Left ventricle myocardium inferior (tissue), 1 donor: ENCODE results near the gene GH2. TPM values are rescaled to one million over a fixed set of nuclear protein-coding genes. Genes with fewer than 3 reads are reported as not detected.
"Not testable (repeated sequence)": the region's sequence is repeated elsewhere in the genome, so short reads cannot be mapped to it uniquely, and the experiment has no call there.

Experiments
- DNase-seq: peaks from one replicate; pipeline ENCODE4 v3.0.0-alpha.2; 2020
- H3K27ac ChIP-seq: fragments of 200-600 bp; replicated peaks from 2 replicates; pipeline ENCODE4 v1.8.0; 2021
- H3K27me3 ChIP-seq: fragments of 200-600 bp; 2 replicates; pipeline ENCODE4 v1.8.0; 2021; ENCODE audit warnings: low read depth
- H3K36me3 ChIP-seq: fragments of 200-600 bp; 2 replicates; pipeline ENCODE4 v1.8.0; 2021
- H3K4me1 ChIP-seq: fragments of 200-600 bp; 2 replicates; pipeline ENCODE4 v1.8.0; 2021
- H3K4me3 ChIP-seq: fragments of 200-600 bp; 2 replicates; pipeline ENCODE4 v1.8.0; 2021; ENCODE audit warnings: mild to moderate bottlenecking, moderate library complexity
- H3K9me3 ChIP-seq: fragments of 200-600 bp; replicated peaks from 2 replicates; pipeline ENCODE4 v1.8.0; 2021
- intact Hi-C: fragments of 100-400 bp; cut with micrococcal nuclease; formaldehyde crosslinking; loops from one replicate; pipeline ENCODE4 v1.11.0; 2022
- total RNA-seq: library from RNA; stranded (reverse); fragmentation: NEBNext Ultra II Directional; extraction: Animal tissue kit (Norgen Biotek cat#: 25700); gene quantifications from one replicate; pipeline ENCODE4 v1.2.1, GENCODE V29; 2021
- TF ChIP-seq, protein P1 (sequence below): fragments of 200-600 bp; IDR thresholded peaks from 2 replicates; pipeline ENCODE4 v1.8.0; 2021; ENCODE audit warnings: antibody characterized with exemption, mild to moderate bottlenecking, borderline replicate concordance
- donor health status: DM: no; HTN: yes; CAD: no; lungs with severe emphysema.

Gene GH2
- total RNA-seq, 1 donor from 2014 or later: not detected

DNA sequence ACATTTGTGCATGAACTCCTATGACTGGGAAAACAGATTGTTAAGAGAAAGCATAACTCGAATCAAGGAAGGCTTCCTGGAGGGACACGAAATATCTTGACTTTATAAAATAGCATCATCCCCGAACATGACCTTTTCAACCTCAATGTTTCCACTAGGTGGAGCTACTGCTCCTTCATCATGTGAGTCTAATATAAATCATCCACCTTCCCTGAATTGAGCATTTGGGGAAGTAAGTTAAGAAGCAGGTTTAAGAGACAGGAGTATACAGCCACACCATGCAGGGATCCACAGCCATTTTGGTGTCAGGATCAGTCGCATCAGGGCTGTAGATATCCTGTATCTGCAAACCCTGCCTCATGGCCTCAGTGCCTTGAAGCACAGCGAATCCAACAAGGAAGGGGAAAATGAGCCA, 22.1 kb upstream of the GH2 start:
- TF ChIP-seq, protein P1, sequence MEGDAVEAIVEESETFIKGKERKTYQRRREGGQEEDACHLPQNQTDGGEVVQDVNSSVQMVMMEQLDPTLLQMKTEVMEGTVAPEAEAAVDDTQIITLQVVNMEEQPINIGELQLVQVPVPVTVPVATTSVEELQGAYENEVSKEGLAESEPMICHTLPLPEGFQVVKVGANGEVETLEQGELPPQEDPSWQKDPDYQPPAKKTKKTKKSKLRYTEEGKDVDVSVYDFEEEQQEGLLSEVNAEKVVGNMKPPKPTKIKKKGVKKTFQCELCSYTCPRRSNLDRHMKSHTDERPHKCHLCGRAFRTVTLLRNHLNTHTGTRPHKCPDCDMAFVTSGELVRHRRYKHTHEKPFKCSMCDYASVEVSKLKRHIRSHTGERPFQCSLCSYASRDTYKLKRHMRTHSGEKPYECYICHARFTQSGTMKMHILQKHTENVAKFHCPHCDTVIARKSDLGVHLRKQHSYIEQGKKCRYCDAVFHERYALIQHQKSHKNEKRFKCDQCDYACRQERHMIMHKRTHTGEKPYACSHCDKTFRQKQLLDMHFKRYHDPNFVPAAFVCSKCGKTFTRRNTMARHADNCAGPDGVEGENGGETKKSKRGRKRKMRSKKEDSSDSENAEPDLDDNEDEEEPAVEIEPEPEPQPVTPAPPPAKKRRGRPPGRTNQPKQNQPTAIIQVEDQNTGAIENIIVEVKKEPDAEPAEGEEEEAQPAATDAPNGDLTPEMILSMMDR: peak; percentile 55
- not testable (repeated sequence) for H3K36me3 ChIP-seq, H3K9me3 ChIP-seq, H3K27ac ChIP-seq, H3K4me3 ChIP-seq, DNase-seq, H3K4me1 ChIP-seq, H3K27me3 ChIP-seq
- intact Hi-C loops: loop anchor here (10.0 kb wide), 1 partner anchor 231 kb away; the partner anchor contains the start of gene ERN1

DNA sequence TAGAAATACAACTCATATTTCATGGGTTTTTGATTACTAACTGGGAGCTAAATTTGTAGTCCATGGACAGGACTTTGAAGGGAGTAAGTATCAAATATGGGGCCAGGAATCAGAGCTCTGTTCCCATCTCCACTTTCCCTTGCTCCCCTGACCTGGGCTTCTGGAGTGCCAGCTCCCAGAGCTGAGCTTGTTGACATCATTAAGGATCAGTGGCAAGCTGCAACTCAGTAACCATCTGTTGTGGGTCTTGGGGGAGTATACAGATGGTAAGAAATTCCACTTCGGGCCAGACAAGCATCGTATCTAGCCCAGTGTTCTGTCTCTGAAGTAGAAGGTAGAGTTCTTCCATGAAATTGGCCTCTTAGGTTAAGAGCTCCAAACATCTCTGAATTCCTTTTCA, 20.2 kb upstream of the GH2 start:
- not testable (repeated sequence) for H3K27ac ChIP-seq, H3K4me3 ChIP-seq, H3K9me3 ChIP-seq, H3K36me3 ChIP-seq, H3K27me3 ChIP-seq, H3K4me1 ChIP-seq, DNase-seq
- intact Hi-C loops: loop anchor here (10.0 kb wide), 1 partner anchor 233 kb away; the partner anchor contains the start of gene ERN1

DNA sequence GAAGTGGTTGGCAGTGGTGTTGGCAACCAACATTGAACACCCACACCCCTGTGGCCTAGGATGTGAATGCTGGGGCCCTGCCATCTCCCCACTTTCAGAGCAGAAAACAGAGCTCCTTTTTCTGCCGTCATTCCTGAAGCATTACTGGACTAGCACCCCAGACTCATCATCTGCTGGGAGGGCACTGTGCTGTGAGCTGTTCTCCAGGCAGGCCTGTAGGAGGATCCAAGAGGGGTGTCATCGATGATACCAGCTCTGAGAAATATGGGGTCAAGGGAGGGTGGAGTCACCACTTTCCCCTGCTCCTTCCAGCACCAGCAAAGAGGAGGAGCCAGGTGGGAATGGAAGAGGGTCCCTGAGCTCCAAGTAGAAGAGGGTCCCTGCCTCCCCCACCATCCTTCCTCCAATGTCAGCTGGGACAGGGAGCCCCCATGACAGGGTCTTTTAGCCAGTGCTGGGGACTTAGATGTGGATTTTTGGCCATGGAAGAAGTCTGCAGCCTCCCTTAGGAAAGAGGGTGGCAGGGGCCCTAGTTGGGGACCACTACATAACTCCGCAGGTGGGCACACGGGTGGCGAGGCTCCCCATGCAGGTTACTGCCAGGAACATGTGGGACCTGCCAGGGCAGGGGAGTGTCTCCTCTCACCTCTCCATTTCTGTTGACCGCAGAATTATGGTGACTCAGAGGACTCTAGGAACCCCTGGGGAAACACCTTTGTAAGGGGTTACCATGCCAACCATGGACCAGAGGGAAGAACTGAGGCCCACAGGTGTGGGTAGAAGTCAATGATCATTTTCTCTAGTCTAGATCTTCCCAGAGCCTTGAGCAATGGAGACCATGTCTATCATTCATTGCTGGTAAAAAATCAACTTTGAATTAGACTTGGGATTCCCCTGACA, 17.4 kb upstream of the GH2 start:
- H3K4me1 ChIP-seq, H3K27me3 ChIP-seq, H3K27ac ChIP-seq, H3K9me3 ChIP-seq, intact Hi-C loops, H3K4me3 ChIP-seq, H3K36me3 ChIP-seq, DNase-seq: not testable (repeated sequence)

DNA sequence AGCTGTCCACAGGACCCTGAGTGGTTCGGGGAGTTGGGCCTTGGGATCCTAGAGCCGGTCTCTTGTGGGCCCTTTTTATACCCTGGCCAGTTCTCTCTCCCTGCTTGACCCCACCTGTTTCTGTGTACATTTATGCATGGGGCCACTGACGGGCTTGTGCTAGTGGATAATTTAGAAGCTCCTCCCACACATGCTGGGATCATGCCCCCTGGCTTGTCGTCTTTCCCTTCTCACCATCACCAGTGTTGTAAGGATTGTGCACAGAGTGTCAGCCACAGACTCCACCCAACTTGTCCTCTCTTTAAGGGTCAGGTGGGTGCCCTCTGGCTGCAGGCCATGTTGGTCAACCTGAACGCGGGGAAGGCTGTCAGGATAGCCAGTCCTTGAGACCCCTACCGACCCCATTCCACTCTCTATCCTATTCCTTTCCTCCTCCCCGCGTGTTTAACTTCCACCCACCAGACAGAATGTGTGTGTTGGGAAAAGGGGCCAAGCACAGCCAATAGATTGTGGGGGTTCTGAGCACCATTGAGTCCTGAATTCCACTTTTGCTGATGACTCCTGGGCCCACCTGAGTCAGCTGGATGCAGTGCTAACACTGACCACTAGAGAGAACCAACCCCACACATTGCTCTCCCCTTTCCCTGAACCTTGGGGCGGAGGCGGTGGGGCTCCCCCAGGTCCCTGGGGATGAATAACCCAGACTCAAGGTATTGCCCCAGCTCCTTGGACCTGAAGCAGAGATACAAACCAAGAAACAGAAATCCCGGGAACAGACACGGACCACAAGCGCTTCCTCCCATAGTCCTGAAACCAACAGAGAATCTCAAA, 15.0 kb upstream of the GH2 start, which contains the start of gene CSH1:
TSS of gene CSH1 (minus strand) at position 51 of the 831 bp plus-strand sequence. CDS start 63 bp downstream, outside the sequence.
- H3K27me3 ChIP-seq, H3K4me3 ChIP-seq, intact Hi-C loops, H3K9me3 ChIP-seq, DNase-seq, H3K36me3 ChIP-seq, H3K27ac ChIP-seq, H3K4me1 ChIP-seq: not testable (repeated sequence)

DNA sequence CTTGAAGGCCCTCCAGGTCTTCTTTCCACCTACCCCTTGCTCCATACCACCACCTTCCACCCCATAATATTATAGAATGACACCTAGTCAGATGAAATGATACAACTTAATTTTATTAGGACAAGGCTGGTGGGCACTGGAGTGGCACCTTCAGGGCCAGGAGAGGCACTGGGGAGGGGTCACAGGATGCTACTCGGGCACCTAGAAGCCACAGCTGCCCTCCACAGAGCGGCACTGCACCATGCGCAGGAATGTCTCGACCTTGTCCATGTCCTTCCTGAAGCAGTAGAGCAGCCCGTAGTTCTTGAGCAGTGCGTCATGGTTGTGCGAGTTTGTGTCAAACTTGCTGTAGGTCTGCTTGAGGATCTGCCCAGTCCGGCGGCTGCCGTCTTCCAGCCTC, 13.1 kb upstream of the GH2 start:
- H3K9me3 ChIP-seq, H3K27me3 ChIP-seq, H3K4me1 ChIP-seq, DNase-seq, H3K27ac ChIP-seq, H3K36me3 ChIP-seq, intact Hi-C loops, H3K4me3 ChIP-seq: not testable (repeated sequence)

DNA sequence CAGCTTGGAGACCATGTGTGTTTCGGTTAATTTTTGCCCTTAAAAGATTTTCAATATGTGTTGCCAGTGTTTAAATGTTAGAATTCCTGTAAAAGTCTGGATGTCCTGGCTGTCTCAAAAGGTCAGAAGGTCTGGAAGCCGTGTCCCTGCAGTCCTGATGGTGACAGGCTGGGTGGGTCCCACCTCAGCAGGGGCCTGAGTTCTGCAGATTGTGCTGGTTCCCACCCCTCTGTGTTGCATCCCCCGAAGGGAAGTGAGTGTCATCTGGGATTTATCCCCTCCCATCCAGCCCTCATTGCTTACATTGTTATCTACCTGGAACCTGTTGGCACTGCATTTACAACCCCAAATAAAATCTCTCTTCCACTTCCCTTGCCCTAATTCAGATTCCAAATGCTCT, 12.3 kb upstream of the GH2 start:
- H3K27me3 ChIP-seq, intact Hi-C loops, H3K27ac ChIP-seq, DNase-seq, H3K4me1 ChIP-seq, H3K9me3 ChIP-seq, H3K4me3 ChIP-seq, H3K36me3 ChIP-seq: not testable (repeated sequence)

DNA sequence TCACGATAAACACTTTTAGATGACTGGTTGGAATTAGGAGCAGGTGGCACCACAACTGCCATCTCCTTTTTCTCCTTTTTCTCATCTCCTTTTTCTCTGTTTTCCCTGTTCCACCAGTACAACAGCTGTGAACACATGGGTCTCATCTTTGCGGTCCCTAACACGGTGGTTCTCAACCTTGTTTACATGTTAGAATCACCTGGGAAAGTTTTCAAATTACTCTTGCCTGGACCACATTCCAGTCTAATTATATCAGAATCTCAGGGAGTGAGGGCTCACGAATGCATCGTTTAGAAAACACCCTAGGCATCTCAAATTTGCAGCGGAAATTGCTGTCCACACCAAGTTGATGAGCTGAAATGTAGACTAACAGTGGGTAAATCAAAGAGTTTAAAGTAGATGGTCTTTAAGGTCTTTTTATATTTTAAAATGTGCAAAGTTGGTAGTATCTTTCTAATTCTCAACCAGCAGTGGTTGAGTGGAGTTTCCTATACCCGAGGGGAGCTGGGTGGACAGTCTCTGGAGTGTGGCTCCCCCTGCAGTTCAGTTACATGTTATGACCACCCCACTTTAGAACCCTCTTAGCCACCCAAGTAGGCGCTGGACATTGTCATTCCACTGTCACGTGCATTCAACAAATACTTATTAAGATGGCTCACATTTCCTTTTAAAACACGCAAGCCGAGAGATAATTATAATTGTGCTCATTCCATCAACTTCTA, 10.7 kb upstream of the GH2 start:
- H3K27me3 ChIP-seq, intact Hi-C loops, H3K27ac ChIP-seq, H3K36me3 ChIP-seq, DNase-seq, H3K9me3 ChIP-seq, H3K4me3 ChIP-seq, H3K4me1 ChIP-seq: not testable (repeated sequence)

DNA sequence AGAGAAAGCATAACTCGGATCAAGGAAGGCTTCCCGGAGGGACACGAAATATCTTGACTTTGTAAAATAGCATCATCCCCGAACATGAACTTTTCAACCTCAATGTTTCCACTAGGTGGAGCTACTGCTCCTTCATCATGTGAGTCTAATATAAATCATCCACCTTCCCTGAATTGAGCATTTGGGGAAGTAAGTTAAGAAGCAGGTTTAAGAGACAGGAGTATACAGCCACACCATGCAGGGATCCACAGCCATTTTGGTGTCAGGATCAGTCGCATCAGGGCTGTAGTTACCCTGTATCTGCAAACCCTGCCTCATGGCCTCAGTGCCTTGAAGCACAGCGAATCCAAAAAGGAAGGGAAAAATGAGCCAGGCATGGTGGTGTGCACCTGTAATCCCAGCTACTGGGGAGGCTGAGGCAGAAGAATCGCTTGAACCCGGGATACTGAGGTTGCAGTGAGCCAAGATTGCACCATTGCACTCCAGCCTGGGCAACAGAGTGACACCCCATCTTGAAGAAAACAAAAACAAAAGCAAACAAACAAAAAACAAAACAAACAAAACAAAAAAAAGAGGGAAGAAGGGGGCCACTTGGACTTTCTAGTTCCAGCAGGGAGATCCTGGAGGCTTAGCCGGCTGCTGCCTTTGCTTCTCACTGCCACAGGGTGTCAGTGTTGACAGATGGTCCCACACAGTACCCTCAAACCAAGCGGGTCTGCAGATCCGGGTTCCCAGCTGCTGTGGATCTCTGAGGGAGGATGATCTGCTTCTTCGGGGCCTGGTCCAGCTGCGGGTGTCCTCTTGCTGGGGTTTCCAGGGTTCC, 7.5 kb upstream of the GH2 start:
- H3K4me1 ChIP-seq, H3K9me3 ChIP-seq, H3K27ac ChIP-seq, H3K36me3 ChIP-seq, H3K27me3 ChIP-seq, H3K4me3 ChIP-seq, DNase-seq, intact Hi-C loops: not testable (repeated sequence)
- TF ChIP-seq, protein P1: peak; percentile 48

DNA sequence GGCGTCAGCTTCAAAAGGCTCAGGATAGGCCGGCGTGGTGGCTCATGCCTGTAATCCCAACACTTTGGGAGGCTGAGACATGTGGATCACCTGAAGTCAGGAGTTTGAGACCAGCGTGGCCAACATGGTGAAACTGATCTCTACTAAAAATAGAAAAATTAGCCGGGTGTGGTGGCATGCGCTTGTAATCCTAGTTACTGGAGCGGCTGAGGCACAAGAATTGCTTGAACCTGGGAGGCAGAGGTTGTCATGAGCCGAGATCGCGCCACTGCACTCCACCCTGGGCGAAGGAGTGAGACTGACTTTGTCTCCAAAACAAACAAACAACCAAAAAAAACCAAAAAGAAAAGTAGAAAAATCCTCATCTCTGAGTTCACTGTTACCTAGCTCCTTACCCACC, 3.4 kb upstream of the GH2 start:
- H3K4me1 ChIP-seq, H3K27ac ChIP-seq, intact Hi-C loops, H3K36me3 ChIP-seq, H3K27me3 ChIP-seq, DNase-seq, H3K4me3 ChIP-seq, H3K9me3 ChIP-seq: not testable (repeated sequence)

DNA sequence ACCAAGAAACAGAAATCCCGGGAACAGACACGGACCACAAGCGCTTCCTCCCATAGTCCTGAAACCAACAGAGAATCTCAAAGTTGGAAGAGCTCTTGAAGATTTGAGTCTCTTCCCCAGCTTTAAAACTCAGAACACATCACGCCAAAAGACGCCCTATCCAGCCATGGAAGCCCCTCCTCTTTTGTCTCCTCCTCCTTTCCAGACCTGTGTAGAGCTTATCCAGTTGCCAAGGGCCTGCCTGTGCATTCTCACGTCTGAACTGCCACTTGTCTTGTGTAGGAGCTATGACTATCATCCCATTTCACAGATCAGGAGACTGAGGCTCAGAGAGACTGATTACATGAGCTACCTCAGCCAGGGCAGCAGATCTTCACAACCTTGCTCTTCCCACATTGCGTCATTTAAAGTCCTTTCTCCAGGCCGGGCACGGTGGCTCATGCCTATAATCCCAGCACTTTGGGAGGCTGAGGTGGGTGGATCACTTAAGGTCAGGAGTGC, 932 bp upstream of the GH2 start:
- not testable (repeated sequence) for H3K27me3 ChIP-seq, DNase-seq, H3K4me1 ChIP-seq

More for the DNA sequence above, 932 bp upstream of the GH2 start:
- H3K4me3 ChIP-seq, H3K9me3 ChIP-seq, H3K27ac ChIP-seq, intact Hi-C loops, H3K36me3 ChIP-seq: not testable (repeated sequence)
